ENCODE measurements around the gene C6orf89.
"Not testable (repeated sequence)": the region's sequence is repeated elsewhere in the genome, so short reads cannot be mapped to it uniquely, and the experiment has no call there.

Gene C6orf89

DNA sequence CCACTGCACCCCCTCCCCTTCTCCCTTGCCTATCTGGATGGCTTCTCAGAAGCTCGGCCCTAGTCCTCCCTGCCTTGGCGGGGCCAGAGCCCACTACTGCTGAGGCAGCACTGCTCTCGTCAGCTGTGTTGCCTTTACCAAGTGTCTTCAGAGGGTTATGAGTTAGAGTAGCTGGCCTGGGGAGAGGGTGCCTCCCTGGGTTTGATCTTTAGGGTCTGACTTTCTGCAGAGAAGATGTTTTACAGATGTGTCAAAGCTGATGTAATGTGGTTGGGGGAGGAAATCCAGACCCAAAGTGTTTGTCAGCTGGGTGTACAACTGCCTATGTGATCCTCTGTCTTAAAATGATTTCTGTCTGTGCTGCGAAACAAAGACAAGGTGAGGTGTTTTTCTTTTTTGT is 38.4 kb downstream of the C6orf89 start:
- no peak for DNase-seq (ENCODE audit: low read depth in 2 of 2)

DNA sequence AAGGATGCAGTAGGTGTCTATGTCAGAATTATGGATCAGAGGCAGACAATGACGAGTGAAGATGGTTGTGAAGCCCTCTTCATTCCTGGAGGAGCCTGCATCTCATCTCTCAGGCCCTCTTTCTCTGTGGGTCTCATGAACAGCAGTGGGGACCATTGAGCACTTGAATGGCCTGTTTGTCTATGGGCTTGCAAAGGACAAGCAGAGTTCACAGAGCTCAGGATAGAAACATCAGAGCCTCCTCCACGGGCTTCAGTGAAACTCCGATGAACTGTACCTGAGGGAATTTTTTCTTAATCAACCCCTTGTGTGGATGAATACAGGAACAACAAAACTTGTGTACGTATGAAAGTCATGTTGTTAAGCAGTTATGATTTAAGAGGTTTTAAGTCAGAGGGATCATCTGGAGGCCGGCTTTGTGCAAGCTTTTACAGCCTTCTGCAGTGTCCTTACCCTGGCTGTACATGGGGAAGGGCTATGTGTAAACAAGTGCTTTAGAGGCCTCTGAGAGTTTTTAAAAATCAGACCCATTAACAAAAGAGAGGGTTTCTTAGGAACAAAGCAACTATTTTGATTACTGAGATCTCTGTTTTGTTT is 39.1 kb downstream of the C6orf89 start:
- DNase-seq (ENCODE audit: low read depth in 2 of 2), result no peak

DNA sequence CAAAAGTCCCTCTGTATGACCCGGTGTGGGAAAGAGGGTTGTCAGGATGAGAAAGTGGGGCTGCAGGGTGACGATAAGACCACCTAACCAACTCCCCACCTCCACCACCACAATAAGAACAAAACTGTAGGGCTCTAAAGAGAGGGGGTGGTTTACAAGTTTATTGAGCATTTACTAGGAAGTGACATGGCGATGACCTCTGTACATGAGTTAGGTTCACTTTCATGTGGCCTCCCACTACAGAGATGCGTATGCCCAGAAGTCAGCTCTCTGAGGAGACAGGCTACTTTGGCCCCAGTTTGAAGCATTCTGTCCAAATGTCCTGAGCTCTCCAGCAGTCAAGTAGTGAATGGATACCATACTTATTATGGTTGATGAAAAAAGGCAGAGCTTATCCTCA is 40.1 kb downstream of the C6orf89 start:
- DNase-seq (ENCODE audit: low read depth in 2 of 2), result no peak

DNA sequence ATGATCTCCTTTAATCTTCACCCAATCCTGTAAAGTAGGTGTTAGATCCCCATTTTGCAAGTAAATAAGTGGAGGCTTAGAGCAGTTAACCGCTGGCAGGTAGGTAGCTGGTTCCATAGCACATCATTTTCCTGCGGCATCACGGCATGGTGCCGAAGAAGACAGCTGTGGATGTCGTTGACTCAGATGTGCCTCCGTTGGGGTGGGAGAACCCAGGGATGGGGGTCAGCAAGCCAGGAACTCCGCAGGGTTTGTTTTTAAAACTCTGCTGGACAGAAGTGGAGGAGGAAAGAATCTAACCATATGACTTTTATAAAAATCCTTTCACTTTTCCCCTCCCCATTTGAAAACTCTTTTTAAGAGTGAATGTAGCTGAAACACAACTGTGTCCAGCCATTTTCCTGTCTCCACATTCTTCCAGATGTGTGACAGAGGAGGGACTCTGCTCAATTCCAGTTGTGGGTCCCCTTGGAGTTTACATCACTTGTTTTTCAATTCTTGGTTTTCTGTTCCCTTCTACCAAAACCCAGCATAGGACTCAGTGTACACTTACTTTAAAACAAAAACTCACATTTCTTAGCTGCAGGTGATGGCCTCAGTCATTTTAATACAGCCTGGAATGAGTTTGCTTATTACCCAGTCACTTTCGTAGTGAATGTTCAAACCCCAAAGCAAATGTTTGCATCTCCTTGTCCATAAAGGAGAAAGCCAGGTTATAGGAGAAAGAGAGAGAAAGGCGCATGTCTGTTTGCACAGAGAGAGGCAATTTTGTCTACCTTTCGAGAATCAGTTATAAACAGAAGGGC is 41.2 kb downstream of the C6orf89 start:
- no peak for DNase-seq (ENCODE audit: low read depth in 2 of 2)

DNA sequence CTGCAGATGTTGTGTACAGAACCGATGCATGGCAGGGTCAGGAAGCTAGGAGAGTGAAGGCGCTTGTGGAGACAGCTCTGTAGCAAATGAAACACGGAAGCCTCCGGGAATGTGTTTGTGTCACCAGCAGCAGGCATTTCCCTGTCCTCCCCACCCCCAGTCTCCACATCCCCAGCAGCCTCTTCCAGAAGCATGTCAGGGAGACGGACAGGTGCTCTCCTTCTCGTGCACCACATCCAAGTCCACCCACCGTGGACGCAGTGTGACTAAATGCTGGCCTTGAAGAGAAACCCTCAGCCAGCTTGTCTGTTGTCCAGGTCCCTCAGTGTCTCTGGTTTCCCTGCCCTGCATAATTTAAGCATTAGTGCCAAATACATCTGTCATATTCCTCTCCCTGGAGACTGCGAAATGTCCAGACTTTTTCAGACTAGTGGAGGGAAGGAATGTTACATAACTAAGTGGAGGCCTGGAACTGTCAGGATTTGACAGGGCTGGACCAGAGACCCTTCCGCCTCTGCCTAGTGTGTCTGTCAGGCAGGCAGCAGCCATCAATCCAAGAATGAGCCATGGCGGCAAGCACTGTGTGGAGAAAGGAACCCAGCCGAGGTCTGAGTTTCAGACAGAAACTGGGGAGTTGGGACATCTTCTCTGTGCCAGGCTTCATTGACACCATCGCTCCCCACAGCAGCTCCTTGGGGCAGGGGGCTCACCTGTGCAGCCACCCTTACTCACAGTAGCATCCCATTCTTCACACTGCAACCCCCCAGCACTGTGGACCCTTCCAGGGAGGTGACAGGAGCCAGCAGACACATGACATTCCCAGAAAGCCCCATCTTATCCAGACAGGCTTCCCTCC is 42.2 kb downstream of the C6orf89 start:
- no peak for DNase-seq (ENCODE audit: low read depth in 2 of 2)

DNA sequence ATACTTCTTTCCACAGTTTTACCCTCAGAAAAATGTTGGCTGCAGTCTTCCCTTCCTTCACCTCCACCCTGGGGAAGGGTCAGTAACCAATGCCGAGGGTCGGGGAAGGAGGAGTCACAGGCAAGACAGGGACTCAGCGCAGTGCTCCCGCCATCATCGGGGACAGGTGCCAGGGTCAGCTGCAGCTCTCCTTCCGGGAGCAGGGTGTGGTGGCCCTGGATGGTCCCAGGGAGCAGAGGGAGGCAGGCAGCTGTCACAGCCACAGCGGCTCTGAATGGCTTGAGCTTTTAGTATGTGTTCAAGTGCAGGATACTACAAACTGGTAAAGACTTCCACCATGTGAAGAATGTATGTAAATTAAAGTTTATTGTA is 42.8 kb downstream of the C6orf89 start:
- DNase-seq (ENCODE audit: low read depth in 2 of 2), result no peak

DNA sequence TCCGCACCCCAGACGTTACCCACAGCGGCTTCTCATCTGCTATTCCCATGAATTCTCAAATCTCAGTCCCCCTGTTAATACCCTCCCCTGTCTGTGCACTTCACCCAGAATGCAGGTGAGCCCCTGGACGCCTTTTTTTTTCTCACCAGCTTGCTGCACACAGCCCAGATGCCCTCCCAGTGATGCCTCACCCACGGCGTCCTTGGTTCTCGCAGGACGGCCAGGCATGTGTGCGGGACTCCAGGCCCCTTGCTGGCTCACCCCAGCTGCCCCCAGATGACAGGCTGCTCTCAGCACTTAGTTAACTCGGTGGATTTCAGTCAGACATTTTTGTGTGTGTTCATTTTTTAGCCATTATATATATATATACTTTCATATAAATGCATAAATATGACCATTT is 43.4 kb downstream of the C6orf89 start:
- no peak for DNase-seq (ENCODE audit: low read depth in 2 of 2)

DNA sequence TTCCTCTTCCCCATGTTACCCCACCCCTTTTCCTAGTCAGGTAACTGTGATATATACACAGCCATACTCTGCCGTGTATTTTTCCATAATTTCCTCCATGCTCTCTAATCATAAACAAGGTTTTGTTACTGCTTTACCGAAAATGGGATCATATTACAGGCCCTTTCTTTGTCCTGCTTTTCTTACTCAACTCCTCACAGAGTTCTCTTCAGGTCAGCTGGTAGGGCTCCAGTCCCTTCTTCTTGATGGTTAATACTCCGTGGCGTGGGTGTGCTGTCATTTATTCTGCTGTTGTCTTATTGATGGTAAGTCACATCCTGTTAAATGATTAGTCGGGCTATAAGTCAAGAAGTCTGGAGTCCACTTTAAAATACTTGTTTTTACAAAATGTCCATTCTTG is 43.9 kb downstream of the C6orf89 start:
- DNase-seq (ENCODE audit: low read depth in 2 of 2), result no peak

DNA sequence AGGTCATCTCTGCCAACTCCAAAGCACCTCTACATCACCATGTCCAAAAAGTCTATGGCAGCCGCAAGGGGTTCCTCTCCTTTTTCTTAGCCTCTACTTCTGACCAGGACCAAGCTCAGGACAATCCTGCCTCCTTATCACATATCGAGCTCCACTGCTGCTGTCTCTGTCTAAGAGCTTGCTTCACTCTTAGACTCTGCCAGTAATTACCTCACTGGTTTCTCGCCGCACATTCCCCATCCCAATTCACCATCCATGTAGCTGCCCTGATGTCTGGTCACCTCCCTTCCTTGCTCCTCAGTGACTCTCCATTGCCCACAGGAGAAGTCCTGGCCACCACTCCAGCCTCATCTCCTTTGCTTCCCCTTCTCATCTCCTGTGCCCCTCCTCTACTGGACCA is 44.7 kb downstream of the C6orf89 start:
- DNase-seq (ENCODE audit: low read depth in 2 of 2), result no peak

DNA sequence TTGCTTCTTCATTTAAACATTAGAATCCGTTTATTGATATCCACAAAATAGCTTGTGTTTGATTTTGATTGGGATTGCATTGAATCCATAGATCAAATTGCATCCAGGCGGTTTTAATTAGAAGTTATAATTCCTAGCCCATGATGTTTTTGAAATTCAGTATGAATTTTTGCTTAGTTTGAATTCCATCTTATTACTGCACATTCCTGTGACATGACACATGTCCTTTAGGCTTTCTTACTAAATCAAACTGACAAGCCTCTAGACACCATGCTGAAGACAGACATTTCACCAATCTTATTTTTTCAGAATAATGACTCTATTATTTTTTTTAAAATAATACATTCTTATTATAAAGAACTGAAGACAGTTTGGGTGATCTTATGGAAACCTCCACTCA is 47.4 kb downstream of the C6orf89 start:
- DNase-seq (ENCODE audit: low read depth in 2 of 2), result no peak

DNA sequence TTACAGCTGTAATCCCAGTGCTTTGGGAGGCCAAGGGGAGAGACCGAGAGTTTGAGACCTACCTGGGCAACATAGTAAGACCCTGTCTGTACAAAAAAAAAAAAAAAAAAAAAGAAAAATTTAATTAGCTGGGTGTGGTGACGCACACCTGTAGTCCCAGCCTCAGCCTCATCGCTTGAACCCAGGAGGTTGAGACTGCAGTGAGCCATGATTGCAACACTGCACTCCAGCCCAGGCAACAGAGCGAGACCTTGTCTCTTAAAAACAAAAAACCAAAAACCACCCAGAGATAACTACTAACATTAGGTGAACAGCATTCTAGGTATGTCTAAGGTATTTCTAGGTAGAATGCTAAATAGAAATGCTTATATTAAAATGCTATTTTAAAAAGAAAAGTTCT is 47.8 kb downstream of the C6orf89 start:
- no peak for DNase-seq (ENCODE audit: low read depth in 2 of 2)

DNA sequence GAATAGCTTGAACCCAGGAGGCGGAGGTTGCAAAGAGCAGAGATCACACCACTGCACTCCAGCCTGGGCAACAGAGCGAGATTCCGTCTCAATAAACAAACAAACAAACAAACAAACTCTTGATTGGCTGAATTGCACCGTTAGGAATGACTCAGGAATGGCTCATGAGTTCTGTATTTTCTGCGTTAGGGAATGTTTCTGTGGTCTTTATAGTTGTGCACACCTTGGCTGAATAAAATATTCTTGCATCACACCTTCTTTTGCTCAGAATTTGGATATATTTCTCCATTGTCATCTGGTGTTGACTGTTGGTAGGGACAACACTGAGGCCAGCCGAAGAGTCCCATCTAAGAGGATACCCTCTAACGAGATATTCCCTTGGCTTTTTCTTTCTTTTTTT is 49.1 kb downstream of the C6orf89 start:
- no peak for DNase-seq (ENCODE audit: low read depth in 2 of 2)

DNA sequence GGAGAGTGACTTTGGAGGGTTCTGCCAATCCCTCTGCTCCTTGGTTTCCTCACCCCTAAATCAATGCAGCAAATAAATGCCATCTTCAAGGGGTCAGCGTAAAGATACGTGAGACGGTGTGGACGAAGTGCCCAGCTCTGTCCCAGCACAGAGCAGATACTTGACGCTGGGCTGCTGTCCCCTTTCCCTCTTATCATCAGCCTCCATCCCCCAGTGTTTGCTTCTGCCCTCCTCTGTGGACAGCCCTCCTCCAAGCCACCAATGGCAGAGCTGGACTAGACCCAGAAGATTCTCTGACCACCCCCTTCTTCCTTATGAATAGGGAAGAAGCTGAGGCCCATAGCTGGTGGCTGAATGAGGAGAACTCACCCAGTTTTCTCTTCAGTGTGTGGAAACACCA is 51.1 kb downstream of the C6orf89 start:
- no peak for DNase-seq (ENCODE audit: low read depth in 2 of 2)

DNA sequence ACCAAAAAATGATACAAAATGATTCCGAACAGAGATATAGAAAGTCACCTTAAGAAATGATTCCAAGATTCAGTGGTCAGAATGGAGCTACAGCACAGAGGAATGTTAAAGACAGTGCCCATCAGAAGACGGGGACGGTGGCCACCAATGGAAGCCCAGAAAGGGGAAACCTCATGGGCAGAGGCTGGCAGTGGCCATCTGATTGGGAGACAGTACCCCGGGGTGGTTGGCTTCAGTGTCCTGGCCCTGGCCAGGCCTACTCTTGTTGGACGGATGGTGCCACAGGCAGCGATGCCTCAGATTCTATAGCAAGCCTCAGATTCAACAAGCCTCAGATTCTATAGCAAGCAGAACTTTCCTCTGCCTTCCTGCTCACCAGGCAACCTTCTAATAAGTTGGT is 52.1 kb downstream of the C6orf89 start:
- DNase-seq (ENCODE audit: low read depth in 2 of 2), result no peak

DNA sequence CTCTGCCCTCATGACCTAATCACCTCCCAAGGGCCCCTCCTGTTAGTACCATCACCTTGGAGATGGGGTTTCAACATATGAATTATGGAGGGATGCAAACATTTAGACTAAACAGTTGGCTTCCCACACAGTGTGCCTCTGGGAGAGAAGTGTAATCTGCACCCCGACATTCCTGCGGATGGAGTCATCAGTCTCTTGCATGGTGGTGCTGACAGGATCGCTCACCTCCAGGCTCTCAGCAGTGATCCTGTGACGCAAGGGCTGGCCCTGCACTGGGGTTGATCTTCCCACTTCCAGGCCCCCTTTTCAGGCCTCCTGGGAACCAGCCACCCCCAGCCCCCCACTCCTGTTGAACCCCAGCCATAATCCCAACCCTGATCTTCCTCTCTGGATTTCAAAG is 52.8 kb downstream of the C6orf89 start:
- no peak for DNase-seq (ENCODE audit: low read depth in 2 of 2)

DNA sequence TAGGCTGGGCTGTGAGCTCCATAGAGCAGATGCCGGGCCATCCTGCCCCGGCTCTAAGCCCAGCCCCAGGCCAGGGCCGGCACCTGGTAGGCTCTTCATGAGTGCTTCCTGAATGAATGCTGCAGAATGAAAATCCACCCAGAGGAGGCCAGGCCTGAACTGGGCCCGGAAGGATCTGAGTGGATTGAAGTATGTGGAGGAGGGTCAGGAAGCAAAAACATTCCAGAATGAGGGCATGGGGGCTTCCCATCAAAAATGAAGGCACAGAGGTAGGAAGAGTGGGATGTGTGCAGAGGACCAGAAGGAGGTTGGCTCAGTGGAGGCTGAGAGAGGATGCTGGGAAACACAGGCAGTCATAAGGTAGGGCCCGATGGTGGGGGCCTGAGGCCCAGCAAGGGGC is 53.3 kb downstream of the C6orf89 start:
- not testable (repeated sequence) for DNase-seq (ENCODE audit: low read depth in 2 of 2)

DNA sequence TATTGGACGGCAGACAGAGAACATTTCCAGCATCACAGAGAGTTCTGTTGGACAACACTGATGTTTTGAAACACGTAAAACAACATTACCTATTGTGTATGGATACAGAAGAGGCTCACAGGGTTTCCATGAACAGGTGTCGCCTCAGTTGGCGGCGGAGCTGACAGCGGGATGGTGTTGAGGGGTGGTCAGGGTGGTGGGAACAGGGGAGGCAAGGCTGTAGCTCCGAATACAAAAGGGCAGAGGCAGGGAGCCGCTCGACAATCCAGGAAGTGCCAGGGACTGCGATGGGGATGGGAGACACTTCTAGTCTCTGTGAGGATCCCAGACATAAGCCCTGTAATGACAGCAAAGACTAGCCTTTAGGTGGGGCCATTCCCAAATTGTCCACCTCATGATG is 54.3 kb downstream of the C6orf89 start:
- DNase-seq (ENCODE audit: low read depth in 2 of 2), result no peak

DNA sequence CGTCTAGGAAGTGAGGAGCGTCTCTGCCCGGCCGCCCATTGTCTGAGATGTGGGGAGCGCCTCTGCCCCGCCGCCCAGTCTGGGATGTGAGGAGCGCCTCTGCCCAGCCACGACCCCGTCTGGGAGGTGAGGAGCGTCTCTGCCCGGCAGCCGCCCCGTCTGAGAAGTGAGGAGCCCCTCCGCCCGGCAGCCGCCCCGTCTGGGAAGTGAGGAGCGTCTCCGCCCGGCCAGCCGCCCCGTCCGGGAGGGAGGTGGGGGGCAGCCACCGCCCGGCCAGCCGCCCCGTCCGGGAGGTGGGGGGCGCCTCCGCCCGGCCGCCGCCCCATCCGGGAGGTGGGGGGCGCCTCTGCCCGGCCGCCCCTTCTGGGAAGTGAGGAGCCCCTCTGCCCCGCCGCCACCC is 55.8 kb downstream of the C6orf89 start:
- DNase-seq (ENCODE audit: low read depth in 2 of 2), result not testable (repeated sequence)

DNA sequence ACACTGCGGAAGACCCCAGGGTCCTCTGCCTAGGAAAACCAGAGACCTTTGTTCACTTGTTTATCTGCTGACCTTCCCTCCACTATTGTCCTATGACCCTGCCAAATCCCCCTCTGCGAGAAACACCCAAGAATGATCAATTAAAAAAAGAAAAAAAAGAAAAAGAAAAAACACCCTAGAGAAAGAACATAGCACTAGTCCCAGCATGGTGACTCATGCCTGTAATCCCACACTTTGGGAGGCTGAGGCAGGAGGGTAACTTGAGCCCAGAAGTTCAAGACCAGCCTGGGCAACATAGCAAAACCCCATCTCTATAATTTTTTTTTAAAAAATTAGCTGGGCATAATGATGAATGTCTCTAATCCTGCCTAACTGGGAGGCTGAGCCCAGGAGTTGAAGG is 56.6 kb downstream of the C6orf89 start:
- not testable (repeated sequence) for DNase-seq (ENCODE audit: low read depth in 2 of 2)

DNA sequence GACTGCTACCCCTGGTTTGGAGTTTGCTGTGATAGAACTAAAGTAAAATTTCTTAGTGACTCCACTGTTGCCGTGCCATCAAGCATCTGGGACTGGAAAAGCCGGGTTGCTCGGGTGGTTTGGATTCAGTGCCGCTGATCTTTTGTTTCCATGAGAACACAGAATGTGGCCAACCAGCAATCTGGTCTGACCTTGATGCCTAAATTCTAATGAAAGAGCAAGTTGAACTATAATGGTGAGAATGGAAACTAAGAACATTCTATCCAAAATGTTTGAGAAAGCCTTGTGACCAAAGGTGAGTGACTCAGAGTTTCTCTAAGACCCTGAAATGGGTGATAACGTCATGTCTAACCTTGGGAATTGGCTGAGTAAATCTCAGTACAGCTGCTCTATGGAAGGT is 58.9 kb downstream of the C6orf89 start:
- no peak for DNase-seq (ENCODE audit: low read depth in 2 of 2)

DNA sequence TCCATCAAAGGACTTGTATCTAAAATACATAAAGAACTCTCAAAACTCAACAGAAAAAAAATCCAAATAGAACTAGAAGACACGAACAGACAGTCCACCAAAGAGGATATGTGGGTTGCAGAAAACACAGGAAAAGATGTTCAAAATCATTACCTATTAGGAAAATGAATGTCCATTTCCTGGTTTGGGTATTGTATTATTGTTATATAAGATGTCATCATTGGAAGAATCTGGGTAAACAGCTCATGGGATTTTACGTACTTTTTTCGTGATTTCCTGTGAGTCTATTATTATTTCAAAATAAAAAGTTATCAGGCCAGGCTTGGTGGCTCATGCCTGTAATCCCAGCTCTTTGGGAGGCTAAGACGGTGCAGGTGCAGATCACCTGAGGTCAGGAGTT is 59.5 kb downstream of the C6orf89 start:
- DNase-seq (ENCODE audit: low read depth in 2 of 2), result no peak

DNA sequence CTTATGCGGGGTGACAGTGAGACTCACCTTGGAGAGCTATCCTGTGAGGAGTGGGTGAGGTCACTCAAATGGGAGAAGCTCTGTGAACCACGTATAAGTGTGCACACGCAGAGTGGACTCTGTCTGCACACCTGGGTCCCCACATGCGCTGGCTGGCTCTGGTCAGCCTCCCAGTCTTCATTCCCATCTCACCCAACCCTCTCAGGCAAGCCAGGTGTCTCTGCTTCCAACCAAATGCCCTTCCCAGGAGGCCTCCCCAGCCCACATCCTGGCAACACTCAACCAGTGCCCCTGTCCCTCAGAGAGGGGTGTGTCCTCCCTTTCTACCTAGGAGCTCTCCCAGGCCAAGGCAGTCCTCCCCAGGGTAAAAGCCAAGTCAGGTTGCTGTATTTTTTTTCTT is 60.8 kb downstream of the C6orf89 start:
- no peak for DNase-seq (ENCODE audit: low read depth in 2 of 2)
